HG03354 (cell line): ENCODE results near the gene DAPK3.
"Not testable (repeated sequence)": the region's sequence is repeated elsewhere in the genome, so short reads cannot be mapped to it uniquely, and the experiment has no call there.

ENCODE experiments used
- ATAC-seq: cut with Tn5 transposase; IDR thresholded peaks from one replicate; pipeline ENCODE4 v1.9.1; 2021; ENCODE audit warnings: mild to moderate bottlenecking; ENCODE audit not compliant: unreplicated experiment, poor library complexity, severe bottlenecking

DAPK3 gene

DNA sequence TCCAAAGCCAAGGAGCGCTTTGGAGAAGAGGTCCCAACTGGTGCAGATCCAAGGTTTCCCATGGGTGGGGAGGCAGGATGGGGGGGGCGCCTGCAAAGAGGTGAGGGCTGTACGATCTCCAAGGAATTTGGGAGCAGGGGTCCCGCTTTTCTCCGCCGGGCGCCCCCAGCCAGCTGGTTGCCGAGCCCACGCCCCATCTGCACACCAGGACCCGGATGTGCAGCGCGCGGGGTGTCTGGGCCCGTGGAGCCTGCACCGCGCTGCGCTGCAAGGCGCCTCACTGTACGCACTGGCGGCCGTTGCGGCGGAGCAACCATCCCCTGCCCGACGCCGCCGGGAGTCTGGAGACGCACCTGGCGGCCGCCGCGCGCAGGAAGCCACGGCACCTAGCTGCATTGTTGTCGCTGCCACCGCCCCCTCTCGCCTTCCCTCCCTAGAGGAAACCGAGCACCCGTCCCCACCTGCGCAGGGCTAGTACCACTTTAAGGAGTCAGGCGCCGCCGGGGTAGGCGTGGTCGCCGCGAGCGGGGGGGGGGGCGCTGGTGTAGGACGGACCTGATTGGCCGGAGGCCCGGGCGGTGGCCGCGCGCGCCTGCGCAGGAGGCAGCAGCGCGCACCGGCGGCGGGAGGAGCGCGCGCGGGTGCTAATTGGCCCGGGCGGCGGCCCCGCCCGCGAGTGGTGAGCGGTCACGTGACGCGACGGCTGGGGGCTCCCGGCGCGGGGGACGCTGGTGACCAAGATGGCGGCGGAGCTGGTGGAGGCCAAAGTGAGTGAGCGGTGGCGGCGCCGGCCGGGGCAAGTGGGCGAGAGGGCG lies 36.3 kb upstream of the DAPK3 start, which contains the start of gene PIAS4:
TSS of gene PIAS4 (plus strand) at position 716 of the 815 bp plus-strand sequence. CDS start at position 741, 25 bp downstream.
- ATAC-seq: peak; percentile 82

DNA sequence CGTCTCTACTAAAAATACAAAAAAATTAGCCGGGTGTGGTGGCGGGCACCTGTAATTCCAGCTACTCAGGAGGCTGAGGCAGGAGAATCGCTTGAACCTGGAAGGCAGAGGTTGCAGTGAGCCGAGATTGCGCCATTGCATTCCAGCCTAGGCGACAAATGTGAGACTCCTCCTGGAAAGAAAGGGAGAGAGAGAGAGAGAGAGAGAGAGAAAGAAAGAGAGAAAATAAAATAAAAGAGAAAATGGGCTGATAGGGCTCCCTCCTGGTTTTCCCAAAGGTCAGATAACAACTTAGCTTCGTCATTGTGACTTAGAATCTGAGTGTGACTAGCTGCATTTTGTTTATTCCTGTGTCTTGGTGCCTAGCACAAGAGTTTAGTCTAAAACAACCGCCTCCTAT lies 34.5 kb upstream of the DAPK3 start:
- not testable (repeated sequence) for ATAC-seq

DNA sequence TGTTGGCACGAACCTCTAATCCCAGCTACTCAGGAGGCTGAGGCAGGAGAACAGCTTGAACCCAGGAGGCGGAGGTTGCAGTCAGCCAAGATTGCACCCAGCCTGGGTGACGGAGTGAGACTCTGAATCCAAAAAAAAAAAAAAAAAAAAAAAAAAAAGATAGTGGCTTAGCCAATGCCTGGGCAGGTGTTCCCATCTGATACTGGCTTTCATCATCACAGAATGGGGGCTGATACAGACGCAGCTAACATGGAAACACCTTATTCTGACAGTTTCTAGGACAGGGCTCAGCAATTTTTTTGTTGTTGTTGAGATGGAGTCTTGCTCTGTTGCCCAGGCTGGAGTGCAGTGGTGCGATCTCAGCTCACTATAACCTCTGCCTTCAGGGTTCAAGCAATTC lies 29.9 kb upstream of the DAPK3 start:
- ATAC-seq: not testable (repeated sequence)

DNA sequence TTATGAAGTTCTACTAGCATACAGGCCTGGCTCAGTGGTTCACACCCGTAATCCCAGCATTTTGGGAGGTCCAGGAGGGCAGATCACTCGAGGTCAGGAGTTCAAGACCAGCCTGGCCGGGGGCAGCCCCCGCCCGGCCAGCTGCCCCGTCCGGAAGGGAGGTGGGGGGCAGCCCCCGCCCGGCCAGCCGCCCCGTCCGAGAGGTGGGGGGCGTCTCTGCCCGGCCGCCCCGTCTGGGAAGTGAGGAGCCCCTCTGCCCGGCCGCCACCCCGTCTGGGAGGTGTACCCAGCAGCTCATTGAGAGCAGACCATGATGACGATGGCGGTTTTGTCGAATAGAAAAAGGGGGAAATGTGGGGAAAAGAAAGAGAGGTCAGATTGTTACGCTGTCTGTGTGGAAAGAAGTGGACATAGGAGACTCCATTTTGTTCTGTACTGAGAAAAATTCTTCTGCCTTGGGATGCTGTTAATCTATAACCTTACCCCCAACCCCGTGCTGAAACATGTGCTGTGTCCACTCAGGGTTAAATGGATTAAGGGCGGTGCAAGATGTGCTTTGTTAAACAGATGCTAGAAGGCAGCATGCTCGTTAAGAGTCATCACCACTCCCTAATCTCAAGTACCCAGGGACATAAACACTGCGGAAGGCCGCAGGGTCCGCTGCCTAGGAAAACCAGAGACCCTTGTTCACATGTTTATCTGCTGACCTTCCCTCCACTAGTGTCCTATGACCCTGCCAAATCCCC lies 27.9 kb upstream of the DAPK3 start:
- not testable (repeated sequence) for ATAC-seq

DNA sequence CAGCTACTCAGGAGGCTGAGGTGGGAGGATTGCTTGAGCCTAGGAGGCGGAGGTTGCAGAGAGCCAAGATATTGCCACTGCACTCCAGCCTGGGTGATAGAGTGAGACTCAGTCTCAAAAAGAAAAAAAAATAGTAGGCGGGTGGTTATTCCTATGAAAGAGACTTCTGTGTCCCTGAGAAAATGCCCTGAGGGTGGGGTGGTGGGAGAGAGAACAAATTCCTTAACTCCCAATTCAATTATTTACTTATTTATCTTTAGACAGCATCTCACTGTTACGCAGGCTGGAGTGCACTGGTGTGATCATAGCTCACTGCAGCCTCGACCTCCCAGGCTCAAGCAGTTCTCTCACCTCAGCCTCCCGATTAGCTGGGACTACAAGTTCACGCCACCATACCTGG lies 24.7 kb upstream of the DAPK3 start:
- no peak for ATAC-seq

DNA sequence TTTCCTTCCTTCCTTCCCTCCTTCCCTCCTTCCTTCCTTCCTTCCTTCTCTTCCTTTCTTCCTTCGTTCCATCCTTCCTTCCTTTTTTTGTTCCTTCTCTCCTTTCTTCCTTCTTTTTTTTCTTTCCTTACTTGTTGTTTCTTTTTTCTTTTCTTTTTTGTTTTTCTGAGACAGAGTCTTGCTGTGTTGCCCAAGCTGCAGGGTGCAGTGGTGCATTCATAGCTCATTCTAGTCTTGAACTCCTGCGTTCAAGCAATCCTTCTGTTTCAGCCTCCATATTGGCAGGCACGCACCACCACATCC lies 19.9 kb upstream of the DAPK3 start:
- ATAC-seq: no peak

DNA sequence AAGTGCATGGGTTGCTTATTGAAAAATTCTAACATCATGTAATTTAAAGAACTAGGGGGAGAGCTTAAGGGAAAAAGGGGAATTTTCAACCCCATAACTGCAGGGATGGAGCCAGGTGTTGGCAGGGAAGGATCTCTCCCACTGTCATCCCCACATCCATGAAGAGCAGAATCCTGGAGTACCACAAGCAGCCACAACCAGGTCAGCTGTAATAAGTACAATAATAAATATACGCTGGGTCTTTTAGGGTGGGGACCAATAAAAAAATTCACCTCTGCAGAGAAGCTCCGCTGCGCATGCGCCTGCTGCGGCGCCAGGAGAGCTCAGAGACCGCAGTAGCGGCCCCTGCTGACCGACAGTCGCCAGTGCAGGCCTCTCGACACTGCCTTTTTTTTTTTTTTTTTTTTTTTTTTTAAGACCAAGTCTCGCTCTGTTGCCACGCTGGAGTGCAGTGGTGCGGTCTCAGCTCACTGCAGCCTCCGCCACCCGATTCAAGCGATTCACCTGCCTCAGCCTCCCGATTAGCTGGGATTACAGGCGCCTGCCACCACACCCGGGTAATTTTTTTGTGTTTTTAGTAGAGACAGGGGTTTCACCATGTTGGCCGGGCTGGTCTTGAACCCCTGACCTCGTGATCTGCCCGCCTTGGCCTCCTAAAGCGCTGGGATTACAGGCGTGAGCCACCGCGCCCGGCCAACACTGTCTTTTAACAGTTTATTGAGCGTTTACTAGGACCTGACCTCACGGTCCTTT lies 16.9 kb upstream of the DAPK3 start:
- ATAC-seq: peak; percentile 49

DNA sequence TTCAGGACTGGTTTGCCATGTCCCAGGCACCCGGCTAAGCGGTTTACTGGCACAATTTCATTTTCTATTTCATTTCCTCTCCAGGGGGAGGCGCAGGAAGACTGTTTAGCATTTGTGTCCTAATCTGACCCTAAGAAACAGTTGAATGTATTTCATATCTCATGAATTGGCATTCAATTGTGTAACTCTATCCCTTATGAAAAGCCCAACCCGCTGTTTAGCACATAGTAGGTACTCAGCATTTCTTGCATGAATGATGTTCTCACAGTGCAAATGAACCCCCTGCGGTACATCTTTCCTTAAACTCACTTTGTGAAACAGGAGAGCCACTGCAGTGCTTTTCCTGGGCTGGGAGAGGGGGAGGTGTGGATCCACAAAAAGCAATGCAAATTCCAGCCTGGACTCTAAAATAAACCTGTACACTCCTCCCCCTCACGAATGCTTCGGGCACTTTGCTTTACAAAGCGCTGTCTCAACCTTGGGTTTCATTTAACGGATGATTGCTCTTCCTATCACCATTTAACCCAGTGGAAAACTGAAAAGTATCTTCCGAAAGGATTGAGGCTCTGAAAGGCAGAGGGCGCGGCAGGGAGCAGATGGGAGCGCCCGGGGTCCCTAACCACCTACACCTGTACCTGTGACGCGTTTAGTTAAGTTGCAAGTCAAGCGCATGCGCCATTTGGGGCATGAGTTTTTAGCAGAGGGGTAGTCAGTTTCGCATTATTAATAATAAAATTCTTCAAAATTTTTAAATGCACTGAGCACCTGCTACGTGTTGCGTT lies 15.6 kb upstream of the DAPK3 start:
- no peak for ATAC-seq

DNA sequence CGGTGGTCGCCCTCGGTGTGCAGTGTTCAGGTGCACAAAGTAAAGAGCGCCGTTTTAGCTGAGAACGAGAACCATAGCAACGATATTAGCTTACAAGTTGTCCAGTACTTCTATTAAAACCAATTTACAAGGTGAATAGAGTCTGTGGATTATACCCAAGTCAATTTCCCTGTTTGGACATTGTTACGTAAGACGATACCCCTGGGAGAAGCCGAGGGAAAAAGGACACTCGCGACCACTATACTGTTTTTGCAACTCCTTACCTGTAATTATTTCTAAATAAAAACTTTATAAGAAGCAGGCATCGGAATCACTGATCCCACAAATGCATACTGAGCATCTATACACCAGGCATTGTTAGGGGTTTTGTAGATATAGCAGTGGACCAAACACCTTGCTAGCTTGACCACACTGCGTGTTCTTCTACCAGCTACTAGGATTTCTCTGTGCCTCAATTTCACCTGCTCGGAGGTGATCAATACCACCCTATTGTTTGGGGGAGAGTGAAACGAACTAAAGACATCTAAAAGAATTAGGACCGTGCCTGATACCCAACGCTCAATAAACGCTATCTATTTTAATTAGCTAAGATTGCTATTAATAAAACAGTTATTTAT lies 14.9 kb upstream of the DAPK3 start:
- no peak for ATAC-seq

DNA sequence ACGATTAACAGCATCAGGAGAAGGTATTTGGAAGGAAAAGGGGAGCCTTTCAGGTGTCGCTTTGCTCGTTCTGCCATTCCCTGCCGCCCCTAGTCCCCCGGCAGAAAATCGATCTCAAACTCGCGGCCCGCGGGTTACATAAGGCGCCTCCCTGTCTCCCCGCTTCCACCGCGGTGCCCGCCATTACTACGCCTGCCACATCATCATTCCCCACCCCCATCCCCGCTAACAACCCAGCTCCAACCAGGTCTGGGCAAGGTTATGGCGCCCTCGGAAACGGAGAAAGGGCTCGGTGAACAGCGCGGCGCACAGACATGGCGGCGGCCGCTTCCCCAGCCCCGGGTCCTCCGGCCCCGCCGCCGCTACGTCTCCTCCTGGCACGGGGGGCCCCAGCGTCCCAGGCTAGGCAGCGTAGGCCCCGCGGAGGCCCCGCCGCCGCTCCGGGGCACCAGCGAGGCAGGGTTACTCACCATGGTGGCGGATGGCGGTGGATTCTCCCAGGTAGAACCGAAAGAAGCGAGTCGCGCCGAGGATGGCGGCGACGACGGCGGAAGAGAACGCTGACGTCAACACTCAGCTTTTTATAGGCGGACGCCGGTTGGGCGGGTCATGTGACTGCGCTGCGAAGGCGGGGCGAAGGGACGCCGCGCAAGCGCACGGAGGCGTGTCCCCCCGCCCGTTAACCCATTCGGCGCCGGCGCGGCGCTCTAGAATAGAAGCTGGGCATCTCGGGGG lies 14.2 kb upstream of the DAPK3 start, which contains the start of gene EEF2:
TSS of gene EEF2 (minus strand) at position 556 of the 735 bp plus-strand sequence. CDS start at position 473, 83 bp downstream.
- ATAC-seq: peak; percentile 61

DNA sequence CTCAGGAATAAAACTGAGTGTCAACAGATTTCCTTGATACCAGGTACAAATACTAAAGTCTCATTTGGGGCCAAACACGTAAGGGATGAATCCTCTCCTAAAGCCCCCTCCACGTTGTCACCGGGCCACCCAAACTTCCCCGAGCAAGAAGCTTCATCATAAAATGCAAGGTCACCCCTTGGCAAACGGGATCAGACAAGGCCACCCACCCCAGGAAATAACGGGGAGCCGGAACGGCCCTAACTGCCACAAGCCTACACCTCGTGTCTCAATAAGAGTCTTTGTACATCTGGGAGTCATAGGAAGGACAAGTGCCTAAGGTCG lies 13.6 kb upstream of the DAPK3 start:
- ATAC-seq: no peak

DNA sequence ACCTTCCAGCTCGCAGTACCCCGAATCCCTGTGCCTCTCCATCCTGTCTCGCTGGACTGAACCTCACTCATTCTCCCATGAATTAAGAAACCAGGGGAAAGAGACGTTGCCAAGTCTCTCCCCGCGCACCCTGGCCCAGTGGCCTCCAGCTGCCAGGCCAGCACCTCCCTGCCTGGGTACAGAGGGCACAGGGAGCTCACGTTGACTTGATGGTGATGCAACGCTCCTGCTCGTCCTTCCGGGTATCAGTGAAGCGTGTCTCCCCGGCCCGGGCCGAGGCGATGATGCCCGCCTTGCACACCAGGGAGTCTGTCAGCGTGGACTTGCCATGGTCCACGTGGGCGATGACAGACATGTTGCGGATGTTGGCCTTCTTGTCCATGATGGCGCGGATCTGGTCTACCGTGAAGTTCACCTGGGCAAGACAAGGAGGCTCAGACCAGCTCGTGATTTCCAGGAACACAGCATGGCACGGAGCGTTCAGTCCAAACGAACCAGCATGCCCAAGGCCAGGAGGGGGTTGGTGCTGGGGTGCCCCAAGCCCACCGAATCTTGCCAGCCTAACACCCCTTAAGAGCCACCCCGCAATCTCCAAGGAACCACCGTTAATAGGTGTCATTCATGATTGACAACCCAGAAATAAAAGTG lies 13.2 kb upstream of the DAPK3 start:
- ATAC-seq: no peak

DNA sequence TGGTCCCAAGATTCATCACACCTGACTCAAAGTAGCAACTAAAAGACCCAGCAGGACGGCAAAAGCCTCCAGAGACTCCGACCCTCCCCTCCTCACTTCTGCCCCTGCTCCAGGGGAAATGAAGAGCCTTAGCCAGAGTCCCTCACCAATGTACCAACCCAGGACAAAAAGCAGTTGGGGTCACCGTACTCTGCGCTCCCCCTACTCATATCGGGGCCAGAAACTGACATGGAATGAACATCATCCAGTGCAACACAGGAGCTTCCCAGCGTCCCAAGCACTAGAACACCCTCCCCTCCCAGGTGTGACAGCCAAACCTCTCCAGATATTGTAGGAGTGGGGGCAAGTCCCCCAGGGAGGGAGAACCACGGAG lies 12.6 kb upstream of the DAPK3 start:
- no peak for ATAC-seq

DNA sequence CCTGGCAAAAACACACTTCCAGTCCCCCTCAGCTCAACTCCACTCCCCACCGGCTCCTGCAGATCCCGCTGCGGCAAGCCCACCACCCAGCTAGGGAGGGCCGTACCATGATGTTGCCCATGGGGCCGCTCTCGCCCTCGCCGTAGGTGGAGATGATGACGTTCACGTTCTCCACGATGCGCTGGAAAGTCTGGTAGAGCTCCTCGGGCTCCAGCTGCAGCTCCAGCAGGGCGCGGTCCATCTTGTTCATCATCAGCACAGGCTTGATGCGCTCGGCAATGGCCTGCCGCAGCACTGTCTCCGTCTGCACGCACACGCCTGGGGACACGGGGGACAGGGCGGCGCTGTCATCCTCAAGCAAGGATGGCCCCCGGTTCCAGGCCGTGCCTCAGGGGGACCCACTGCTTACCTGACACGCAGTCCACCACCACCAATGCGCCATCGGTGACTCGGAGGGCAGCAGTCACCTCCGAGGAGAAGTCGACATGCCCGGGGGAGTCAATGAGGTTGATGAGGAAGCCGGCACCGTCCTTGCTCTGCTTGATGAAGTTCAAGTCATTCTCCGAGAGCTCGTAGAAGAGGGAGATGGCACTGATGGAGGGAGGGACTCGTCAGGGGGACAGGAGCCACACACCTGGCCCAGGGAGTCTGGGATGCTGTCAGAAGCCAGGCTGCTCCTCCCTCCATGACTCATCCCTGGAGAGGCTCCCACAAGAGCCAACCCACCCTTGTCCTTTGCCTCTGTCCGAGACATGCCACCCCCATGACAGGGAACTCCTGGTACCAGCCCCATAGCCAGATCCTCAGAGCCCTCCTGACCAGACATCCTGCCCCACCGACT lies 12.0 kb upstream of the DAPK3 start:
- no peak for ATAC-seq

DNA sequence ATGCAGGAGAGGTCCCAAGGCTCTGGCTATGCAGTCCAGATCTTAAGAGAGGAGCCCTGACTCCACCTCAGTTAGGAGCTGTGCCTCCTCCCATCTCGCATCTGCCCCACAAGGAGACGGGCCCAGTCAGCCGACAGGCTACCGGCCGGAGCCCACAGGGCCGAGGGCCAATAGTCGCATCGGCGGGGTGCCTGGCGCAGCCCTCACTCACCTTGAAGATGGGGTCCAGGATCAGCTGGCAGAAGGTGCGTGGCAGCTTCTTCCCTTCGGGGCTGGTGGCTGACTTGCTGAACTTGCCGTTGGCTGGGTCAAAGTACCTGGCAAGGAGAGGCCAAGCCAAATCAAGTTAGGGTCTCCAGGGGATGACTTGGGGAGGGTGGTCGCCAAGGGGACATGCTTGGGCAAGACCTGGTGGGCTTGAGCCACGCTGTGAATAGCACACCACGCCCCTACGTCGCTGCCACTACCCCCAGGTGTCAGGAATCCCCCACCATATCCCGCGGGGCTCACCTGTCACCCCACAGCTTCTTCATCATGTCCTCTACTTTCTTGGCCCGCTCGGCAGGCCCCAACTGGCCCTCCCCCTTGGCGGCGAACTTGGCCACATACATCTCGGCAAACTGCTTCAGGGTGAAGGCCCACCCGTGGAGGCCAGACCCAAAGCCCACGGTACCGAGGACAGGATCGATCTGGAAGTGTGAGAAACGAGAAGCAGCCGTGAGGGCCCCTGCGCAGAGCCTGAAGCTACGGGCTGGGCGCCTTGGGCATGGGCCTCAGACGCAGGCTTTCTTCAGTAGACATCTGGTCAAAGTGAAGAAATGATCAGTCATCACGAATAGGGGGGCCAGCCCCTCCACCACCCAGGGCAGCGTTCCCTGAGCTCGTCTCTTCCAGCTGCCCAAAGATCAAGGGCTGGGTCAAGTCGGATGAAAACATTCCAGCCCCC lies 11.1 kb upstream of the DAPK3 start:
- no peak for ATAC-seq

DNA sequence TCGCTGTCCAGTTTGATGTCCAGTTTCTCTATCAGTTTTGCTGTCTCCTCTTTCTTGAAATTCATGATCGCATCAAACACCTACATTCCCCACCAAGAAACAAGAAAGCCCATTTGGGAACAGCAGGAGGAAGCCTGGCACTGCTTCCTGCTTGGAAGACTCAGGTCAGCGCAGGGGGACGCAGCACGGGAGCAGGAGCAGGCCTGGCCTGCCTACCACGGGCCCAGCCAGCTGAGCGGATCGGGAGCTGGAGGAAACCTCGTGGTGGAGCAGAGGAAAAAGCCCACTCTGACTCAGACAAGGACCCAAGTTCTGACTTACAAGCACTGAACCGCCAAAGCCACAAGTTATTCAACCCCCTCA lies 10.5 kb upstream of the DAPK3 start:
- no peak for ATAC-seq
